GM06990 (cell line): ENCODE data around the gene FBXL20.

Experiments
- DNase-seq: peaks from one replicate; pipeline ENCODE4 v3.0.0-alpha.2; 2011; ENCODE audit not compliant: insufficient read length; ENCODE audit errors: extremely low read depth
- H3K27me3 ChIP-seq: replicated peaks from 2 replicates; pipeline ENCODE4 v1.6.0; 2011; ENCODE audit warnings: low read length; ENCODE audit not compliant: control insufficient read depth, insufficient read depth
- H3K36me3 ChIP-seq: 2 replicates; pipeline ENCODE4 v1.5.1; 2011; ENCODE audit warnings: low read length; ENCODE audit not compliant: control insufficient read depth, insufficient read depth
- H3K4me3 ChIP-seq: replicated peaks from 2 replicates; pipeline ENCODE4 v1.5.1; 2011; ENCODE audit warnings: low read depth, mild to moderate bottlenecking, control low read depth, low read length
- TF ChIP-seq, protein P1 (sequence below): IDR thresholded peaks from 2 replicates; pipeline ENCODE4 v1.5.1; 2011; ENCODE audit warnings: low read length, control low read depth, mild to moderate bottlenecking, inconsistent platforms; ENCODE audit not compliant: insufficient read depth, poor library complexity, severe bottlenecking

The FBXL20 gene

DNA sequence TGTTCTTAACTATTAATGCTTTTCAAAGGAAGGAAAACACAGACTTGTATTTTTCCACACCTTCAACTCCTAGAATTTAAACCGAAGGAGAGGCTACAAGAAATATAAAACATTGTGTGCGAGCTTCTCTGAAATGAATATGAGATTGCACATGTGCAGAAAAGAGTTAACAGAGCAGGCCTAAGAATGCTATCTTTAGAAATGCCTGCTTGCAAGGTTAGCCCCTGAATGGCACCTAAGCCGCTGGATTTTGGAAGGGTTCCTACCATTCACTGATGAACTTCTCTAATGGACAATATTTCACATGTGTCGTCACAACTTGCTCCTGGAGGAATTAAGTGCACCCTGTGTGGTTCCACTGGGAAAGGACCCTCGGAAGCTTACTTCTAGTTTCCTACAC lies 69.3 kb downstream of the FBXL20 start:
- no peak for DNase-seq
- Histone ChIP-seq H3K36me3 (no peaks in the 10 kb centered on the region; the same call in 1 of the 2 replicates), H3K4me3 (no peak overlapping the region), H3K27me3 (no peaks in the 10 kb centered on the region)
- TF ChIP-seq, protein P1, sequence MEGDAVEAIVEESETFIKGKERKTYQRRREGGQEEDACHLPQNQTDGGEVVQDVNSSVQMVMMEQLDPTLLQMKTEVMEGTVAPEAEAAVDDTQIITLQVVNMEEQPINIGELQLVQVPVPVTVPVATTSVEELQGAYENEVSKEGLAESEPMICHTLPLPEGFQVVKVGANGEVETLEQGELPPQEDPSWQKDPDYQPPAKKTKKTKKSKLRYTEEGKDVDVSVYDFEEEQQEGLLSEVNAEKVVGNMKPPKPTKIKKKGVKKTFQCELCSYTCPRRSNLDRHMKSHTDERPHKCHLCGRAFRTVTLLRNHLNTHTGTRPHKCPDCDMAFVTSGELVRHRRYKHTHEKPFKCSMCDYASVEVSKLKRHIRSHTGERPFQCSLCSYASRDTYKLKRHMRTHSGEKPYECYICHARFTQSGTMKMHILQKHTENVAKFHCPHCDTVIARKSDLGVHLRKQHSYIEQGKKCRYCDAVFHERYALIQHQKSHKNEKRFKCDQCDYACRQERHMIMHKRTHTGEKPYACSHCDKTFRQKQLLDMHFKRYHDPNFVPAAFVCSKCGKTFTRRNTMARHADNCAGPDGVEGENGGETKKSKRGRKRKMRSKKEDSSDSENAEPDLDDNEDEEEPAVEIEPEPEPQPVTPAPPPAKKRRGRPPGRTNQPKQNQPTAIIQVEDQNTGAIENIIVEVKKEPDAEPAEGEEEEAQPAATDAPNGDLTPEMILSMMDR: no peak

DNA sequence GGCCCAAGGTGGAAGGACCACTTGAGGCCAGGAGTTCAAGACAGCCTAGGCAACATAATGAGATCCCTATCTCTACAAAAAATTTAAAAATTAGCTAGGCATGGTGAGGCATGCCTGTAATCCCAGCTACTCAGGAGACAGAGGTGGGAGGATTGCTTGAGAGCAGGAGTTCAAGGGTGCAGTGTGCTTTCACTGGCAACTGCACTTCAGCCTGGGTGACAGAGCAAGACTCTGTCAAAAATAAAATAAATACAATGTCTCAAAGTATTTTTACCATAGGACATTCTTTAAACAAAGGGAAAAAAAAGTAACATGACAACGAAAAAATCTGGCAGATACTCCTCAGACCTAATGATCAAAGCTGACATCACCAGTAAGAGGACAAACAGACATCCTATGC lies 72.6 kb downstream of the FBXL20 start:
- no peak for DNase-seq
- TF ChIP-seq, protein P1: no peak
- H3K27me3 ChIP-seq: no peaks in the 10 kb centered on the region
- H3K4me3 ChIP-seq: no peak overlapping the region
- H3K36me3 ChIP-seq: no peaks in the 10 kb centered on the region; the same call in 1 of the 2 replicates

DNA sequence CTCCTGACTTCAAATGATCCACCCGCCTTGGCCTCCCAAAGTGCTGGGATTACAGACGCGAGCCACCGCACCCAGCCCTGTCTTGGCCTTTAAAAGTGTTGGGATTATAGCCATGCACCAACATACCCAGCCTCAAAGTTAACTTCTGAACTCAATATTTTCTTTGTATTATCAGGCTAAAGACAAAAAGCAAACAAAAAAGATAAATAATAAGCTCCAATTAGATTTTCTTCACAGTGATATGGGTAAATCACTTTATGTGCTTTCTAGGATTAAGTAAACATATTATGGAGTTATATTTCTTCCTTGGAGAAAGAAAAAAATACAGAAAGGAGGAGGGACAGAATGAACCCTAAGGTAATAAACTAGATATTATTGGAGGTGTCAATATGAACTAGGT lies 74.3 kb downstream of the FBXL20 start:
- H3K4me3 ChIP-seq: no peak overlapping the region
- DNase-seq: no peak
- TF ChIP-seq, protein P1: no peak
- H3K36me3 ChIP-seq: no peaks in the 10 kb centered on the region; the same call in 1 of the 2 replicates
- no peaks in the 10 kb centered on the region for H3K27me3 ChIP-seq

DNA sequence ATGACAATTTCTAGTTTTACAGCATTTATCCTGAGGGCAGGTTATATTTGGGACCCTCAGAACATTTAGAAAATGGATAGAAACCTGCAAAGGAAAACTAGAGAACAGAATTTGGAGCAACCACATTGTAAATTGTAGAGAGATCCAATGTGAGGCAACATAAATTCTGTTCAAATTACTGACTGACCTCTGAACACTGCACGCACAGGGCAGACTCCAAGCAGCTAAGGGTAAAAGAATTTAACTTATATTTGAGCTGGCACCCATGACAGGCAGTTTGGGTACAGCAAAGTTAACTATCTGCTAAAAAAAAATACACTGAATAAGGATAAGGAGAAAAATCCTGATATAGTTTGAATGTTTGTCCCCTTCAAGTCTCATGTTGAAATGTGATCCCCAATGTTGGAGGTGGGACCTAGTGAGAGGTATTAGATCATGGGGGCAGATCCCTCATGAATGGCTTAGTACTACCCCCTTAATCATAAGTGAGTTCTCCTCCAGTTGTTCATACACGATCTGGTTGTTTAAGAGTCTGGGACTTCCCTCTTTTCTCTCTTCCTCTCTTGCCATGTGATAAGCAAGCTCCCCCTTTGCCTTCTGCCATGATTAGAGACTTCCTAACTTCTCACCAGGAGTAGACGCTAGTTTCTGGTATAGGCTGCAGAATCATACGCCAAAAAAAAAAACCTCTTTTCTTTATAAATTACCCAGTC lies 75.7 kb downstream of the FBXL20 start:
- Histone ChIP-seq H3K36me3 (no peaks in the 10 kb centered on the region; the same call in 1 of the 2 replicates), H3K27me3 (no peaks in the 10 kb centered on the region), H3K4me3 (no peak overlapping the region)
- TF ChIP-seq, protein P1: no peak
- no peak for DNase-seq

DNA sequence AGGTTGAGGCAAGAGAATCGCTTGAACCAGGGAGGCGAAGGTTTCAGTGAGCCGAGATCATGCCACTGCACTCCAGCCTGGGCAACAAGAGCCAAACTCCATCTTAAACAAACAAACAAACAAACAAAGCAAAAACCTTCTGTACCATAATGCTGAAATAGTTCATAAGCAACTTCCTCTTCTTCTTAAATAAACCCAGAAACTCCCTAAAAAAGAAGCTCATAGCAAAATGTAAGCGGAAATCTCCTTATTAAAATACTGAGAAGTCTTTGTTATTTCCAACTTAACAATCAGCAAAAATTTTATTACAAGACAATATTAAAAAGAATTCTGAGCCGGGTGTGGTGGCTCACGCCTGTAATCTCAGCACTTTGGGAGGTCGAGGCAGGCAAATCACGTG lies 82.8 kb downstream of the FBXL20 start:
- H3K4me3 ChIP-seq: no peak overlapping the region
- DNase-seq: no peak
- TF ChIP-seq, protein P1: no peak
- no peaks in the 10 kb centered on the region for H3K36me3 ChIP-seq
- no peaks in the 10 kb centered on the region for H3K27me3 ChIP-seq
